ENCODE measurements around the gene SPHK2. TPM values are rescaled to one million over a fixed set of nuclear protein-coding genes. Genes with fewer than 3 reads are reported as not detected.
A peak's percentile ranks its signal among the peaks of the same experiment; 100 is the strongest.
"Not testable (repeated sequence)": the region's sequence is repeated elsewhere in the genome, so short reads cannot be mapped to it uniquely, and the experiment has no call there.

SPHK2 gene, protein sequence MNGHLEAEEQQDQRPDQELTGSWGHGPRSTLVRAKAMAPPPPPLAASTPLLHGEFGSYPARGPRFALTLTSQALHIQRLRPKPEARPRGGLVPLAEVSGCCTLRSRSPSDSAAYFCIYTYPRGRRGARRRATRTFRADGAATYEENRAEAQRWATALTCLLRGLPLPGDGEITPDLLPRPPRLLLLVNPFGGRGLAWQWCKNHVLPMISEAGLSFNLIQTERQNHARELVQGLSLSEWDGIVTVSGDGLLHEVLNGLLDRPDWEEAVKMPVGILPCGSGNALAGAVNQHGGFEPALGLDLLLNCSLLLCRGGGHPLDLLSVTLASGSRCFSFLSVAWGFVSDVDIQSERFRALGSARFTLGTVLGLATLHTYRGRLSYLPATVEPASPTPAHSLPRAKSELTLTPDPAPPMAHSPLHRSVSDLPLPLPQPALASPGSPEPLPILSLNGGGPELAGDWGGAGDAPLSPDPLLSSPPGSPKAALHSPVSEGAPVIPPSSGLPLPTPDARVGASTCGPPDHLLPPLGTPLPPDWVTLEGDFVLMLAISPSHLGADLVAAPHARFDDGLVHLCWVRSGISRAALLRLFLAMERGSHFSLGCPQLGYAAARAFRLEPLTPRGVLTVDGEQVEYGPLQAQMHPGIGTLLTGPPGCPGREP
- 8.2 TPM for polyA plus RNA-seq (2013)

DNA sequence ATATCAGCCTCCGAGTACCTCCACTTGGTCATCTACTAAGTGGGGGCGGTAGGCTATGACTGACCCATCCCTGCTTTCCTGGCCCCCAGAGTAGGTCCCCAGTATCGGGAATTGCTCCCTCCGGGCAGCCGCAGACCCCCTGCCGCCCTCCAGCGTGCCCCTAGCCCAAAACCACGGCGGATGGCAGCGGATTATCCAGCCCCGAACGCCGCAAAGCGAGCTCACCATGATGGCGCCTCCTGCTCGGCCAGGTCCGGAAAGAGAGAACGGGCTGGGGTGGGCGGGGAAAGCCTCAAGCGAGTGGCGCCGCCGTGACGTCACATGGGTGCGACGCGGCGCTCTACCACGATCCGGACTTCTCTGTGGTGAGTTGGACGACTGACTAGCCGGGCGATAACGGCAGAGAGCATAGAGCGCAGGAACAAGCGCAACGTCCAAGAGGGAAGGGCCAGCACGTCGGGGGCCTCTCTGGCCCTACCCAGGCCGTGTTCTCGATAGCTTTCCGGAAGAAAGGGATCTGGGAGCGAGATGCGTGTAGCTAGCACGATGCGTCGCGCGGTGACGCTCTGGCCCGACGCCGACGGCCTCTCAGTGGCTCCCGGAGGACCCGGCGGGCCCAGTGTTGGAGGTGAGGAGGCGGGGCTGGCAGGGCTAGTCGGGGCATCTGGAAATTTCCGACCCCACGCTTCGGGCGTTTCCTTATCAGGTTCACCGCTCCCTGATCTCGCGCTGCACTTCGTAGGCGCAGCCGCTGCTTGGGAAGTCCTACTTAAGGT, at the start of gene SPHK2, which contains the start of gene RPL18:
TSS of gene SPHK2 (plus strand) at position 591 of the 776 bp plus-strand sequence. CDS start 1,009 bp downstream, outside the sequence.
TSS of gene RPL18 (minus strand) at position 263 of the 776 bp plus-strand sequence. CDS start at position 228, 35 bp downstream.
- Histone ChIP-seq H3K36me3 (ENCODE audit: control insufficient read depth in 4 of 4, insufficient read depth in 4 of 4, low read length in 3 of 4) (peaks cover 13 to 38% (median 24%) of the 10 kb centered on the region in 4 experiments), H3K27ac (ENCODE audit: insufficient read depth in 1 of 2, low read depth in 1 of 2, low read length in 2 of 2, poor library complexity in 1 of 2, severe bottlenecking in 2 of 2) (peak within 1 kb of the TSS; percentile 87 to 98), H3K9me3 (ENCODE audit: control extremely low read depth in 1 of 5, control insufficient read depth in 4 of 5, insufficient read depth in 2 of 5, low read depth in 1 of 5, low read length in 4 of 5) (no peaks in the 10 kb centered on the region), H3K4me1 (ENCODE audit: control extremely low read depth in 1 of 4, control insufficient read depth in 4 of 4, insufficient read depth in 4 of 4, low read length in 3 of 4) (peaks cover 7 to 45% (median 35%) of the 10 kb centered on the region in 4 experiments), H3K27me3 (replicated peaks in 2 of 5; ENCODE audit: control insufficient read depth in 4 of 5, insufficient read depth in 5 of 5, low read length in 4 of 5) (no peaks in the 10 kb centered on the region), H3K4me3 (ENCODE audit: control insufficient read depth in 1 of 7, extremely low read depth in 1 of 7, insufficient read depth in 4 of 7, low read depth in 2 of 7, low read length in 6 of 7) (peak within 1 kb of the TSS; percentile 83 to 100 (median 97))
- peak; percentile 100 for DNase-seq
- 0% methylated on average over 69 of the region's 69 CpGs for WGBS (ENCODE audit: insufficient coverage)
- ChIA-PET POLR2A (interaction anchor here (0.6 to 1.3 kb wide), 4 partner anchors 12 to 354 kb away, joined by 3 to 4 read pairs (median 3); partner anchors contain the start of gene EMP3), CTCF (interaction anchor here (1.0 to 3.2 kb wide), 3 partner anchors 10 to 33 kb away, joined by 3 to 14 read pairs (median 6); no protein-coding TSS in a partner anchor)

DNA sequence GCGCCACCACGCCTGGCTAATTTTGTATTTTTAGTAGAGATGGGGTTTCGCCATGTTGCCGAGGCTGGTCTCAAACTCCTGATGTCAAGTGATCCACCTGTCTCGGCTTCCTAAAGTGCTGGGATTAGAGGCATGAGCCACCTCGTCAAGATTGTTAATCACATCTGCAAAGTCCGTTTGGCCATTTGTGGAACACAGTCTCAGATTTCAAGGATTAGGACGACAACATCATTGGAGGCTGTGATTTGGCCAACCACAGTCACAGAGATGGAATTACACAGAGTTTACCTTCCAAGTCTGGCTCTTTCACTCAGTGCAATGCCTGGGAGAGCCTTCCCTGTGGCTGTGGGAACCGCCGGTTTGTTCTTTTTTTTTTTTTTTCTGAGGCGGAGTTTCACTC, 49.5 kb upstream of the SPHK2 start:
- ChIA-PET POLR2A (no interaction called here), CTCF (interaction anchor here (5.8 kb wide), 1 partner anchor 15 kb away, joined by 22 read pairs; no protein-coding TSS in a partner anchor)
- 86% methylated on average over 8 of the region's 11 CpGs for WGBS (ENCODE audit: insufficient coverage)
- no peaks in the 10 kb centered on the region for H3K4me1 ChIP-seq (ENCODE audit: control extremely low read depth in 1 of 4, control insufficient read depth in 4 of 4, insufficient read depth in 4 of 4, low read length in 3 of 4)
- peaks cover 0 to 1% (median 0%) of the 10 kb centered on the region in 5 experiments for H3K9me3 ChIP-seq (ENCODE audit: control extremely low read depth in 1 of 5, control insufficient read depth in 4 of 5, insufficient read depth in 2 of 5, low read depth in 1 of 5, low read length in 4 of 5)
- no peak for DNase-seq
- peaks cover 0 to 11% (median 9%) of the 10 kb centered on the region in 5 experiments for H3K27me3 ChIP-seq (replicated peaks in 2 of 5; ENCODE audit: control insufficient read depth in 4 of 5, insufficient read depth in 5 of 5, low read length in 4 of 5)
- H3K4me3 ChIP-seq (ENCODE audit: control insufficient read depth in 1 of 7, extremely low read depth in 1 of 7, insufficient read depth in 4 of 7, low read depth in 2 of 7, low read length in 6 of 7), result no peak overlapping the region
- H3K27ac ChIP-seq (ENCODE audit: insufficient read depth in 1 of 2, low read depth in 1 of 2, low read length in 2 of 2, poor library complexity in 1 of 2, severe bottlenecking in 2 of 2), result no peak overlapping the region
- H3K36me3 ChIP-seq (ENCODE audit: control insufficient read depth in 4 of 4, insufficient read depth in 4 of 4, low read length in 3 of 4), result no peaks in the 10 kb centered on the region

DNA sequence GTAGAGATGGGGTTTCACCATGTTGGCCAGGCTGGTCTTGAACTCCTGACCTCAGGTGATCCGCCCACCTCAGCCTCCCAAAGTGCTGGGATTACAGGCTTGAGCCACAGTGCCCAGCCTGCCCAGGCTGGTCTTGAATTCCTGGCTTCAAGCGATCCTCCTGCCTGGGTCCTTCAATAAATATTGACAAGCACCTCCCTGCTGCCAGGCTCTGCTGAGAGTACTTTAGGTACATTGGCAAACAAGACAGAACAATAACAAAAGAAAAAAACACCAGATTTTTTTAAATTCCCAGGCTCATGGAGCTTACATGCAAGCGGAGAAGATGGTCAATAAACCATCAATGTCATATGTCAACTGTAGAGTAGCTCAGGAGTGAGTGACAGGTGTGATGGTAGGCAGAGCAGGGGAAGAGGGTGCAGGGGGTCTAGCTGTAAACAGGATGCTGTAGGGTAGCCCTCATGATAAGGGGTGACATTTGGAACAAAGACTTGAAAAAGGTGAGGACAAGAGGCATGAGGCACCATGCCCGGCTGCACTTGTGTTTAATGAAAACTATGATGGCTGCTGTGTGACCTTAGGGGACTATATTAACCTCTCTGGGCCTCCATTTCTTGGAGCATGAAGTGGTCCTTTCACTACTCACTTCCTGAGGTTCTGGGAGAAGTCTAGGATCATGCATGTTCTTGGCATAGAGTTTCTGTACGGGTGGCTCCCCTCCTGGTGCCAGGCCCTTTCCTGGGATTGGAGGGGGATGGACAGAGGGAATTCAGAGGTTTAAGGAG, 47.7 kb upstream of the SPHK2 start:
- Histone ChIP-seq H3K27me3 (replicated peaks in 2 of 5; ENCODE audit: control insufficient read depth in 4 of 5, insufficient read depth in 5 of 5, low read length in 4 of 5) (peaks cover 0 to 11% (median 8%) of the 10 kb centered on the region in 5 experiments), H3K36me3 (ENCODE audit: control insufficient read depth in 4 of 4, insufficient read depth in 4 of 4, low read length in 3 of 4) (no peaks in the 10 kb centered on the region), H3K4me1 (ENCODE audit: control extremely low read depth in 1 of 4, control insufficient read depth in 4 of 4, insufficient read depth in 4 of 4, low read length in 3 of 4) (no peaks in the 10 kb centered on the region), H3K9me3 (ENCODE audit: control extremely low read depth in 1 of 5, control insufficient read depth in 4 of 5, insufficient read depth in 2 of 5, low read depth in 1 of 5, low read length in 4 of 5) (peaks cover 0 to 1% (median 0%) of the 10 kb centered on the region in 5 experiments), H3K4me3 (ENCODE audit: control insufficient read depth in 1 of 7, extremely low read depth in 1 of 7, insufficient read depth in 4 of 7, low read depth in 2 of 7, low read length in 6 of 7) (no peak overlapping the region), H3K27ac (ENCODE audit: insufficient read depth in 1 of 2, low read depth in 1 of 2, low read length in 2 of 2, poor library complexity in 1 of 2, severe bottlenecking in 2 of 2) (no peak overlapping the region)
- POLR2A ChIA-PET, result no interaction called here
- DNase-seq, result no peak
- CTCF ChIA-PET, result interaction anchor here (0.6 to 5.8 kb wide), 2 partner anchors 13 to 19 kb away, joined by 3 to 22 read pairs; no protein-coding TSS in a partner anchor
- WGBS (ENCODE audit: insufficient coverage), result 80% methylated on average over 1 of the region's 5 CpGs

DNA sequence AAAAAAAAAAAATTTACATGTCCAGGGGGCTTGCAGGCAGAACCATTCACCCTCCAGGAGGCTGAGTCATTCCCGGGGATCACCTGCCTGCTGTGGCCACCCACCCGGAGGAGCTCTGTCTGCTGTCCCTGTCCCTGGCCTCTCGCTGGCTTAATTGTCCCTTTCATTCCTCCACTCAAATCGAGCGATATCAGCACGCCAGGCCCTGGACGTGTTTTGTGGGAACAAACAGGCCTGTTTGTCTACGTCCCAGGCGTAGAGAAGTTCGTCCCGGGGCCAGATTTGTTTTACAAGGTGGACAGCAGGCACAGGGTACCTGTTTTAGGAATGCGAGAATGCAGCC, 46.2 kb upstream of the SPHK2 start:
- 96% methylated on average over 11 of the region's 12 CpGs for WGBS (ENCODE audit: insufficient coverage)
- no peaks in the 10 kb centered on the region for H3K36me3 ChIP-seq (ENCODE audit: control insufficient read depth in 4 of 4, insufficient read depth in 4 of 4, low read length in 3 of 4)
- CTCF ChIA-PET, result interaction anchor here (1.4 to 5.8 kb wide), 2 partner anchors 12 to 31 kb away, joined by 3 to 22 read pairs; no protein-coding TSS in a partner anchor
- no peak overlapping the region for H3K27ac ChIP-seq (ENCODE audit: insufficient read depth in 1 of 2, low read depth in 1 of 2, low read length in 2 of 2, poor library complexity in 1 of 2, severe bottlenecking in 2 of 2)
- POLR2A ChIA-PET, result no interaction called here
- no peak for DNase-seq
- no peaks in the 10 kb centered on the region for H3K9me3 ChIP-seq (ENCODE audit: control extremely low read depth in 1 of 5, control insufficient read depth in 4 of 5, insufficient read depth in 2 of 5, low read depth in 1 of 5, low read length in 4 of 5)
- H3K4me3 ChIP-seq (ENCODE audit: control insufficient read depth in 1 of 7, extremely low read depth in 1 of 7, insufficient read depth in 4 of 7, low read depth in 2 of 7, low read length in 6 of 7), result no peak overlapping the region
- peaks cover 0 to 6% (median 4%) of the 10 kb centered on the region in 5 experiments for H3K27me3 ChIP-seq (replicated peaks in 2 of 5; ENCODE audit: control insufficient read depth in 4 of 5, insufficient read depth in 5 of 5, low read length in 4 of 5)
- H3K4me1 ChIP-seq (ENCODE audit: control extremely low read depth in 1 of 4, control insufficient read depth in 4 of 4, insufficient read depth in 4 of 4, low read length in 3 of 4), result no peaks in the 10 kb centered on the region

DNA sequence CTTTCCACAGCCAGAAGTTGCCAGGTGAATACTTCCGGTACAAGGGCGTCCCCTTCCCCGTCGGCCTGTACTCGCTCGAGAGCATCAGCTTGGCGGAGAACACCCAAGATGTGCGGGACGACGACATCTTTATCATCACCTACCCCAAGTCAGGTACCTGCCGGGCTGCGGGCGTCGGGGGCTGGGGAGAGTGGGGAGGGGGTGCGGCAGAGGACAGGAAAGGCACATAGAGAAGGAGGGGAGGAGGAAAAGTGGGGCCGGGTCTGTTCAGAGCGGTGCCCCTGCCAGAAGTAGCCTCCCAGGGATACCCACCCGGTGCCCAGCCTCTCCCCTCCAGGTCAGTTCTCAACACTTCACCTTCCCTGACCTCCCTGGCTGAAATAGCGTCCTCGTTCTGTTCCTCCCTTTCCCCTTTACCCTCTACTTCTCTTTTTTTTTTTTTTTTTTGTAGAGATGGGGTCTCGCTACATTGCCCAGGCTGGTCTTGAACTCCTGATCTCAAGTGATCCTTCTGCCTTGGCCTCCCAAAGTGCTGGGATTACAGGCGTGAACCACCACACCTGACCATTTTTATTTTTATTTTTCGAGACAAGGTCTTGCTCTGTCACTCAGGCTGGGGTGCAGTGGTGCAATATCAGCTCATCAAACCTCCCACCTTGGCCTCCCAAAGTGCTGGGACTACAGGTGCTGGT, 43.2 kb upstream of the SPHK2 start:
- 100% methylated on average over 3 of the region's 23 CpGs for WGBS (ENCODE audit: insufficient coverage)
- H3K36me3 ChIP-seq (ENCODE audit: control insufficient read depth in 4 of 4, insufficient read depth in 4 of 4, low read length in 3 of 4), result no peaks in the 10 kb centered on the region
- H3K27me3 ChIP-seq (replicated peaks in 2 of 5; ENCODE audit: control insufficient read depth in 4 of 5, insufficient read depth in 5 of 5, low read length in 4 of 5), result no peaks in the 10 kb centered on the region
- no peak for DNase-seq
- POLR2A ChIA-PET, result interaction anchor here (0.6 kb wide), 1 partner anchor 1127 kb away, joined by 4 read pairs; no protein-coding TSS in a partner anchor
- no peak overlapping the region for H3K4me3 ChIP-seq (ENCODE audit: control insufficient read depth in 1 of 7, extremely low read depth in 1 of 7, insufficient read depth in 4 of 7, low read depth in 2 of 7, low read length in 6 of 7)
- CTCF ChIA-PET, result interaction anchor here (0.9 kb wide), 1 partner anchor 19 kb away, joined by 3 read pairs; no protein-coding TSS in a partner anchor
- H3K27ac ChIP-seq (ENCODE audit: insufficient read depth in 1 of 2, low read depth in 1 of 2, low read length in 2 of 2, poor library complexity in 1 of 2, severe bottlenecking in 2 of 2), result no peak overlapping the region
- H3K9me3 ChIP-seq (ENCODE audit: control extremely low read depth in 1 of 5, control insufficient read depth in 4 of 5, insufficient read depth in 2 of 5, low read depth in 1 of 5, low read length in 4 of 5), result no peaks in the 10 kb centered on the region
- no peaks in the 10 kb centered on the region for H3K4me1 ChIP-seq (ENCODE audit: control extremely low read depth in 1 of 4, control insufficient read depth in 4 of 4, insufficient read depth in 4 of 4, low read length in 3 of 4)

DNA sequence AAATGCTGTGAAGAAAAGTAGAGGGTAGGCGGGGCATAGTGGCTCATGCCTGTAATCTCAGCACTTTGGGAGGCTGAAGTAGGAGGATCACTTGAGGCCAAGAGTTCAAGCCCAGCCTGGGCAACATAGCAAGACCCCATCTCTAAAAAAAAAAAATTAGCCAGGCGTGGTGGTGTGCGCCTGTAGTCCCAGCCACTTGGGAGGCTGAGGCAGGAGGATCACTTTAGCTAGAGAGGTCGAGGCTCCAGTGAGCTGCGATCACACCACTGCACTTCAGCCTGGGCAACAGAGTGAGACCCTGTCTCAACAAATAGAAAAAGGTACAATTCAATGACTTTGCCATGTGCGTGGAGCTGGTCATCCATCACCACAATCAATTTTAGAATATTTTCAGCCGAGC, 41.4 kb upstream of the SPHK2 start:
- H3K27me3 ChIP-seq (replicated peaks in 2 of 5; ENCODE audit: control insufficient read depth in 4 of 5, insufficient read depth in 5 of 5, low read length in 4 of 5); H3K4me3 ChIP-seq (ENCODE audit: control insufficient read depth in 1 of 7, extremely low read depth in 1 of 7, insufficient read depth in 4 of 7, low read depth in 2 of 7, low read length in 6 of 7); DNase-seq; H3K27ac ChIP-seq (ENCODE audit: insufficient read depth in 1 of 2, low read depth in 1 of 2, low read length in 2 of 2, poor library complexity in 1 of 2, severe bottlenecking in 2 of 2); H3K9me3 ChIP-seq (ENCODE audit: control extremely low read depth in 1 of 5, control insufficient read depth in 4 of 5, insufficient read depth in 2 of 5, low read depth in 1 of 5, low read length in 4 of 5); H3K36me3 ChIP-seq (ENCODE audit: control insufficient read depth in 4 of 4, insufficient read depth in 4 of 4, low read length in 3 of 4); H3K4me1 ChIP-seq (ENCODE audit: control extremely low read depth in 1 of 4, control insufficient read depth in 4 of 4, insufficient read depth in 4 of 4, low read length in 3 of 4); POLR2A ChIA-PET: not testable (repeated sequence)
- CTCF ChIA-PET, result interaction anchor here (1.2 kb wide), 1 partner anchor 88 kb away, joined by 4 read pairs; no protein-coding TSS in a partner anchor
- 92% methylated on average over 7 of the region's 7 CpGs for WGBS (ENCODE audit: insufficient coverage)

Data from common myeloid progenitor, CD34-positive (primary cell).